Suppressor macrophage (primary cell): ENCODE data around the gene SFMBT2.

Source experiments
- DNase-seq, 4 experiments: peaks; one replicate each; pipeline ENCODE4 v3.0.0-alpha.2; 2020 to 2022

SFMBT2 gene

DNA sequence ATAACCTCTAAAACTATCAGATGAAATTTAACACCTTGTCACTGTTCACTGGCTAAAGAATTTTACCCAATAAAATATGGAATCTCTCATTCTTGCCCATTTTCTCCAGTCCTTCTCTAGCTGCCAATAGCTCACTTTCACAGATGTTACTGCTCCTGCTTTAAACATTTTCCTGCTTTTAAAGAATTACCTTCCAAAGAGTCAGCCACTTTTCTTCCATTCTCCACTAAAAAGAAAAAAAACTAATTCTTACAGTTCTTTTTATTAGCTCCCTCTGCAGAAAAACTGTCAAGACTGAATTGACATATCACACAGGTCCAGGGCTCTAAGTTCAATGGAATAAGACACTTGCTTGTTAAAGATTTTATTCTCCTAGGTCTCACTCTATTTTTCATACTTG, 114.8 kb downstream of the SFMBT2 start:
- no peak for DNase-seq

DNA sequence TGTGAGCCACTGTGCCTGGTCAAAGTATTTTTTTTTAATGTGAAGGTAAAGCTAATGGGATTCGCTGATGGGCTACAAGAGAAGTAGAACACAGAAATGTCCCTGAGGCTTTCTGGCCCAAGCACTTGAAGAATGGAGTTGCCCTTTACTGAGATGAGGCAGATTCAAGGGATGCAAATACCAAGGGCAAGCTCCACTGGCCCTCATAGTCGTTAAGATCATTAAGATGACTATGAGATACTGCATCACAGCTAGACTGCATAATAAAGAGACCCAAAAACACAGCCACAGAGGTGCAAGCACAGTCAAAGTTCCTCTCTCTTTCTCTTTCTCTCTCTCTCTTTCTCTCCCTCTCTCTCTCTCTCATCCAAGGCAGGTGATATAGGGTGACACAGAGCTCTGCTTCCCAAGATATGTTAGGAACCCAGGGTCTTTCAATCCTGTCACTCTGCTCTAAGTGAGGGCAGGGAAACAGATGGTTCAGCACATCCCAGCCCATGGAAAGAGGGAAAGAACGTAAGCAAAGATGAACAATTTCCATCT, 117.4 kb downstream of the SFMBT2 start:
- no peak for DNase-seq

GRCh38 chr10:7291487-7292270, 119.2 kb downstream of the SFMBT2 start:
- no peak for DNase-seq

DNA sequence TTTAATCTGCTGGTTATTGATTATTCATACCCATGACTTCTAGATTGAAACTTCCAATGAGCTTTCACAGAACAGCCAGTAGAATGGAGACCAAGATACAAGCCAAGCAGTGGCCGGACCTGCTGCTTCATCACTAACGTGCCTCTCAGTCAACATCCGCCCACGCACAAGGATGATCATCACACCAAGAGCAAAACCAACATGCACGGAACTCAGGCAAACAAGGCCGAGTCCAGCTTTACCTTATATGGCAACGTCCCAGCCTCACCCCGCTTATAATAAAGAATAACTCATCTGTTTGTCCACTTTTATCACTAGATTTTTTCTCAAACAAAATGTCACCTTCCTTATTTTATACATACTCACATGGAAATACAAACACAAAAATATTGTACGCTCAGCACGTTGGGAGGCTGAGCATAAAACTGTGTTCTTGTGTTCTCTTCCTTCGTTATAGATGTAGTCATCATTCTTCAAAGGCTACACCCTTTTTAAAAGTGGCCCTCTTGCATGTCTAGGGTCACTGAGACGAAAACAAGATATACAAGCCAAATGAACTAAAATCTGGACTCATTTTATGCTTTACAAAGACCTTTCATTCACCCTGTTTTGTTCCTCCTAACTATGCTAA, 122.7 kb downstream of the SFMBT2 start:
- DNase-seq = peak in 3 of 4 experiments; percentile 4 to 23 (median 15)

- peak in 2 of 4 experiments; percentile 31 to 40 for DNase-seq
Observed at GRCh38 chr10:7287377-7287776, 123.5 kb downstream of the SFMBT2 start.

- DNase-seq = peak; percentile 17 to 54 (median 38)
Observed at GRCh38 chr10:7285522-7286322, 125.1 kb downstream of the SFMBT2 start.

GRCh38 chr10:7283246-7283645, 127.6 kb downstream of the SFMBT2 start:
- DNase-seq = no peak

GRCh38 chr10:7282457-7282856, 128.4 kb downstream of the SFMBT2 start:
- DNase-seq = no peak

GRCh38 chr10:7281429-7281828, 129.4 kb downstream of the SFMBT2 start:
- DNase-seq = no peak

DNA sequence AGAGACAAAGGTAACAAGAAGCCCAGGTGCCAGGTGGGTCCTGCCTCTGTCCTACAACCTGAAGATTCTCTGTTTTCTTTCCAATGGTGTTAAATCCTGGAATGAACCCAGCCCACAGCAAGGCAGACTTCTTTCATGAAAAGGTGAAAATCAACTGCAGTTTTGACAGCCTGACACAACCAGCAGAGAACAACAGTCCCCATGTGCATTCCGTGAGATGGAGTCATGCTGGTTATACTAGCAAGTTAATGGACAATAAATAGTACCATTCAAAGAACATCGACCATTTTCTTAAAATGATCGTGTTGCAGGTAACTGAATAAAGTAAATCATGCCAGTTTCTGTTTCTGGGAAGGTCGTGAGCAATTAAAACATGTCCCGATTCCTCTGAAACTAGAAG, 131.5 kb downstream of the SFMBT2 start:
- no peak for DNase-seq

GRCh38 chr10:7277867-7278266, 133.0 kb downstream of the SFMBT2 start:
- DNase-seq = no peak

- DNase-seq = no peak
Observed at GRCh38 chr10:7277432-7277831, 133.4 kb downstream of the SFMBT2 start.

- peak in 2 of 4 experiments; percentile 32 to 33 for DNase-seq
Observed at GRCh38 chr10:7275761-7276440, 134.9 kb downstream of the SFMBT2 start.

- DNase-seq = peak in 3 of 4 experiments; percentile 15 to 73 (median 51)
Observed at GRCh38 chr10:7274293-7274692, 136.5 kb downstream of the SFMBT2 start.

DNA sequence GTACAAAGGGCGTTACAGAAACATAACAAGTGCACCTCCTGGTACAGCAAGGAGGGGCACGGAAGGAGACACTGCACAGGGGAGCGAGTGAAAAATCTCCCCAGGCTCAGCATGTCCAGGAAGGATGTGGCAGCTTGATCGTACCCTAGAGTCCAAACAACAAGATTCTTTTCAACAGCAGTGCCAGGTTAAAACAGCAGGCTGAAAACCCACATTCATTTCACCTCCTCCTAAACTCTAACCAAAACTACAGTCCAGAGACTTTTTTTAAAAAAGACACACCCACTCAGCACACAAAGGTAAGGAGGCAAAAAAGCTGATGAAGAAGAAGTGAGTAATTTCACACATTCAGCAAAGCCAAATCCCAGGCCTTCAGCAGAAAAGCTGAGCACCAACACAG, 138.8 kb downstream of the SFMBT2 start:
- no peak for DNase-seq

GRCh38 chr10:7269988-7270387, 140.8 kb downstream of the SFMBT2 start:
- DNase-seq = no peak

DNA sequence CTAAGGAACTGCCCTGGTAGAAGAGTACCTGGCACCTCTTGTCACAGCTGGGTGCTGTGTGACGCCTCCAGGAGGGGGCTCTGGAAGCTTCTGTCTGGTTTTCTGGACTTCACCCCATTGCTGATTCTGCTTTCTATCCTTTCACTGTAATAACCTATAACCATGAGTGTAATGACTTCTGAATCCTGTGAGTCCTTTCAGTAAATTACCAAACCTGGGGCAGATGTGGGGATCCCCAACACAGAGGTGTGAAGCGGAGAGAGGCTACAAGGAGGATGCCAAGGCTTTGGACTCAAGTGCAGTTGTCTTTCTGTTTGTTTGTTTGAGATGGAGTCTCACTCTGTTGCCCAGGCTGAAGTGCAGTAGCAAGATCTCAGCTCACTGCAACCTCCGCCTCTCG, 143.7 kb downstream of the SFMBT2 start:
- no peak for DNase-seq

GRCh38 chr10:7265396-7266123, 145.3 kb downstream of the SFMBT2 start:
- DNase-seq = peak; percentile 29 to 67 (median 48)

DNA sequence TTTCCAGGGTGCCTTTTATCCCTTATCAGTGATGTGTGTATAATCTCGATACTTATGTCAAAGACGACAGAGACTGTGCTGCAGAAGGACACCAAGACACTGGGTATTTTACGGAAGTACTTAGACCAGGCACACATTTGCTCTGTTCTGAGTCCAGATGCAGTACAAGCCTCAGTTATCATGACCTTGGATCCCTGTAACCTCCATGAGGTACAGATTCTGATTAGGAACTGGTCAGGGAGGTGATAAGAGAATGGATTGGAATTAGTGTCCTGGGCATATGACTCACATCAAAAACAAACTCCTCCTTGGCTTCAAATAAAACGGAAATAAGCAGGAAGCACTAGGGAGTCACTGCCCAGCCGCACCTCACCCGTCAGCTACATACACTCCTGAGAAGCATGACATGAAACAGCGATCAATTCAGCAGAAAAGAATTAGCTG, 146.5 kb downstream of the SFMBT2 start:
- peak in 1 of 4 experiments; percentile 9 for DNase-seq

- DNase-seq = no peak
Observed at GRCh38 chr10:7263616-7264015, 147.2 kb downstream of the SFMBT2 start.

- DNase-seq = no peak
Observed at GRCh38 chr10:7261351-7261750, 149.5 kb downstream of the SFMBT2 start.

DNA sequence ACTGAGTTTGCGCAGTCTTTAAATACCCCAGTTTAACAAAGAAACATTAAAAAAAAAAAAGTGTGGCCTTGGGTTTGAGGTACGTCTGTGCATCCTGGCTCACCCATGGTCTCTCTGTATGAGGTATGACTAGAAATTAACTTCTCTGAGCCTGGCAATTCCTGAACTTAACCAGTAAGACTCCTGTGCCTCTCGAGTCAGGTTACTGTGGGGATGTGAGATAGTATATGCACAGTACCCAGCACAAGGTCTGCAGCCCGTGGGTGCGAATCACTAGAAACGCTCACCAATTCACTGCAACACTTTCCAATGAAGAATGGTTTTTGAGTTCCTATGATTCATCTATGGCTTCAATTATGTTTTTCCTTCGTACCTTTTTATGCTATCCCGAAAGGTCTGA, 149.9 kb downstream of the SFMBT2 start:
- no peak for DNase-seq
